Thyroid gland (tissue), 4 donors: ENCODE data around the gene BBC3.

Source experiments
- CTCF ChIP-seq, 6 experiments: fragments of 200-600 bp in 3 of 6; fragments of 450-650 bp in 3 of 6; sonication (generic) in 3 of 6; IDR thresholded peaks; one replicate each; pipeline ENCODE4 v1.5.1; 2016 to 2019; ENCODE audit warnings: antibody characterized with exemption in 6 of 6, mild to moderate bottlenecking in 2 of 6, inconsistent platforms in 1 of 6, moderate library complexity in 1 of 6
- POLR2A ChIP-seq, 2 donors: fragments of 450-650 bp; IDR thresholded peaks; one replicate each; pipeline ENCODE4 v1.6.1; 2017; ENCODE audit warnings: antibody characterized with exemption in 2 of 2, mild to moderate bottlenecking in 2 of 2, moderate library complexity in 1 of 2

GRCh38 chr19:47253970-47254369 is 23.0 kb upstream of the BBC3 start:
- TF ChIP-seq CTCF (IDR thresholded peaks at IDR 0.05) (no peak), POLR2A (IDR thresholded peaks at IDR 0.05) (no peak)
